ENCODE results near the gene U2SURP. TPM values are rescaled to one million over a fixed set of nuclear protein-coding genes. Genes with fewer than 3 reads are reported as not detected.

Gene U2SURP
- total RNA-seq, 2 donors from 2014 or later = 55.1 to 69.1 TPM

Other genes with a start within 250 kb of the U2SURP start
- gene PCOLCE2, start 112.5 kb upstream of the U2SURP start, total RNA-seq = 1 to 10 TPM; 2.6 to 2.9 TPM
- not detected for gene PAQR9, start 37.9 kb upstream of the U2SURP start, total RNA-seq
- 1 to 10 TPM; 1.0 to 2.8 TPM for gene CHST2, start 118.2 kb downstream of the U2SURP start, total RNA-seq

All from left colon (tissue), 2 donors.